Measurements from ENCODE around the gene LIME1. TPM values are rescaled to one million over a fixed set of nuclear protein-coding genes. Genes with fewer than 3 reads are reported as not detected.

The LIME1 gene
- total and polyA plus RNA-seq, 4 experiments from 2014 or later, result 162 to 324 (median 233) TPM

DNA sequence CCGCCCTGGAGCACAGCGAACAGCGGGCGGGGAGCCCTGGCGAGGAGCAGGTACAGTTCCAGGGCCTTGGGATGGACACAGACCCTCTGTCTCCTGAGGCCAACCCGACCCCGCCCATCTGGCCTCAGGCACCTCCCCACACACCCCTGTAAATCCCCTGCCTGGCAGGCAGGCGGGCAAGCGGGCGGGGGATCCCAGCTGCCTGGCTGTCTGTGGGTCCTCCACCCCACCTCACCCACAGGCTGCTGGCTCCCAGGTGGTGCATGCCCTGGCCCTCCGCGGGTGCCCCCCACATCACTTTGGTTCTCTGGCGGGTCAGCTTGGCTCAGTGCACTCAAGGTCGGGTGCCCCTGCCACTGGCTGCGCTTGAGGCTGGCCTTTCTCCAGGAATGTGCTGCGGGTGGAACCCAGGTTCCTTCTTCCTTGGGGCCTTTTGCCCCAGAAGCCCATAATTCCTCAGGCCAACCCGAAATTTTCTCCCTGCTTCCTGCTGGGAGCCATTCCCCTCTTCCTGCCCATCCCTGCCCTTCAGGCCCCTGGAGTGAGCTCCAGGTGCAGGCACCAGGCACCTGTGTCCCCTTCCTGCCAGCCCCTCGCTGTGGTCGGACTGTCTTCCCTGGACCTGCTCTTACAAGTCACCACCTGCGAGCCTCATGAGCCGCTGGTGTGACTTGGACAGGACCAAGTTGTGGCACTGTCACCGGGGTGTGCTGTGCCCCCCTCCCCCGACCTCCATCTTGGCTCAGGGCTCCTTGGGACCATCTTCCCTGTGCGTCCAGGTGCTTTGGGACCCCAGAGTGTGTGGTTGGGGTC is 45.4 kb upstream of the LIME1 start:
- Mint-ChIP-seq H3K4me1 (peaks cover 2 to 10% (median 2%) of the 10 kb centered on the region in 4 donors), H3K4me3 (no peak overlapping the region), H3K27me3 (no peaks in the 10 kb centered on the region), H3K36me3 (peaks cover 0 to 2% of the 10 kb centered on the region in 2 donors), H3K27ac (no peak overlapping the region), H3K9me3 (peaks cover 0 to 3% (median 0%) of the 10 kb centered on the region in 8 donors)
- no peaks in the 10 kb centered on the region for H3K36me3 ChIP-seq (ENCODE audit: insufficient read depth, low read length)
- peaks cover 18% of the 10 kb centered on the region for H3K4me1 ChIP-seq (ENCODE audit: insufficient read depth, low read length)
- intact Hi-C loops (cut with micrococcal nuclease), result no loop called here
- H3K4me3 ChIP-seq (ENCODE audit: low read length in 2 of 2), result no peak overlapping the region
- ChIA-PET POLR2A (ENCODE audit: partially characterized antibody) (interaction anchor here (1.4 to 1.9 kb wide), 2 partner anchors 33 to 45 kb away, joined by 4 to 8 read pairs; partner anchors contain the start of genes LIME1 and RTEL1), CTCF (ENCODE audit: partially characterized antibody) (no interaction called here)
- H3K27me3 ChIP-seq (ENCODE audit: insufficient read depth, low read length), result no peaks in the 10 kb centered on the region
- no peaks in the 10 kb centered on the region for H3K9me3 ChIP-seq (ENCODE audit: control insufficient read depth in 1 of 2, low read length in 2 of 2)
- DNase-seq, result no peak
- H3K27ac ChIP-seq (ENCODE audit: low read depth, low read length), result no peak overlapping the region

DNA sequence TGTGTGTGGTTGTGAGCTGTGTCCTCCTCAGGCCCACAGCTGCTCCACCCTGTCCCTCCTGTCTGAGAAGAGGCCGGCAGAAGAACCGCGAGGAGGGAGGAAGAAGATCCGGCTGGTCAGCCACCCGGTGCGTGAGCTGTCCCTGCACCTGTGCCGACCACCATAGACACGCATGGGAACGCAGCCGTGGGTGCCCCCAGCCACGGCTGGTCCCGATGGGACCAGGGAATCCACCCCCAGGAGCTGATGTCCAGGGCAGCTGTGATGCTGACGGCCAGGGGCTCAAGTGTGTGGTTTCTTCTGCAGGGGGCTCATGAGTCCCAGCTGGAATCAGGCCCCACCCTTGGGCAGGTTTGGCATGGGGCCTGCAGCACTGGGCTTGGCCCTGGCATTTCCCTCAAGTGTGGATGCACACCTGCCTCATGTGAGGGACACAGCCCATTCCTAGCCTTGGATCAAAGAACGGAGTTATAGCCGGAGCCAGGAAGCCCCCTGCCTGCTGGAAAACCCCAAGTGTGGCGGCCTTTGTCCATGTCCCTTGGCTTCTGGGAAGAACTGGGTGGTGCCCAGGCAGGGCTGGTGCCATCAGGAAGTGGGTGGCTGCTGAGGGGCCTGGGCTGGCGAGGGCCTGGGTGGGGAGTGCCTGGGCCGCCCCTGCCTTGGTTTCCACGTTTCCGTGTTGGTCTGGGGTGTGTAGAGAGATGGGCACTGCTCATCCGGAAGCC is 44.6 kb upstream of the LIME1 start:
- H3K36me3 Mint-ChIP-seq, result peaks cover 0 to 2% of the 10 kb centered on the region in 2 donors
- peaks cover 3 to 10% (median 5%) of the 10 kb centered on the region in 4 donors for H3K4me1 Mint-ChIP-seq
- no peaks in the 10 kb centered on the region for H3K27me3 Mint-ChIP-seq
- H3K4me3 Mint-ChIP-seq, result no peak overlapping the region
- peak overlapping the region in 1 of 7 donors; percentile 64 for H3K27ac Mint-ChIP-seq
- peaks cover 0 to 3% (median 0%) of the 10 kb centered on the region in 8 donors for H3K9me3 Mint-ChIP-seq
- Histone ChIP-seq H3K27ac (ENCODE audit: low read depth, low read length) (no peak overlapping the region), H3K36me3 (ENCODE audit: insufficient read depth, low read length) (no peaks in the 10 kb centered on the region), H3K4me1 (ENCODE audit: insufficient read depth, low read length) (peaks cover 21% of the 10 kb centered on the region), H3K9me3 (ENCODE audit: control insufficient read depth in 1 of 2, low read length in 2 of 2) (no peaks in the 10 kb centered on the region), H3K4me3 (ENCODE audit: low read length in 2 of 2) (no peak overlapping the region), H3K27me3 (ENCODE audit: insufficient read depth, low read length) (no peaks in the 10 kb centered on the region)
- intact Hi-C loops (cut with micrococcal nuclease), result no loop called here
- ChIA-PET POLR2A (ENCODE audit: partially characterized antibody) (interaction anchor here (1.4 to 1.9 kb wide), 2 partner anchors 34 to 44 kb away, joined by 4 to 8 read pairs; partner anchors contain the start of genes LIME1 and RTEL1), CTCF (ENCODE audit: partially characterized antibody) (no interaction called here)
- no peak for DNase-seq

DNA sequence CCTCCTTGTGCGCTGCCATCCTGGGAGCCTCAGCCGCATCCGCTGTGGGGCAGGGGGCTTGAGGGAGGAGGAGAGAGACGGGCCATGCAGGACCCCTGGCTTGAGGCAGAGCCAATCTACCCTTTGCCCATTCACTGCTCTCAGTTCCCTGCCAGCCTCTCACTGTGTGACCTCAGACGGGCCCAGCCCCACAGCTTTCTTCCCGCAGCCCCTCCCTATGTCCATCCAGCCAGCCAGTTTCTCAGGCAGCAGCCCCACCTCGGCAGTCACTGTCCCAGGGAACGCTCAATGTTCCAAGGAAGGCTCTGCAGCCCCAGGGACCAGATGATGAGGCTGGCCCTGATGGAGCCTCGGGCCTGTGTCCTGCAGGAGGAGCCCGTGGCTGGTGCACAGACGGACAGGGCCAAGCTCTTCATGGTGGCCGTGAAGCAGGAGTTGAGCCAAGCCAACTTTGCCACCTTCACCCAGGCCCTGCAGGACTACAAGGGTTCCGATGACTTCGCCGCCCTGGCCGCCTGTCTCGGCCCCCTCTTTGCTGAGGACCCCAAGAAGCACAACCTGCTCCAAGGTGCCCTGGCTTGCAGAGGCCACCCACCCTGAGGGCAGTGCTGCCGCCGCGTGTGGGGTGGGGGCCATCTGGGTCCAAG is 43.9 kb upstream of the LIME1 start:
- DNase-seq, result no peak
- CTCF ChIA-PET (ENCODE audit: partially characterized antibody), result no interaction called here
- H3K4me1 Mint-ChIP-seq, result peaks cover 6 to 12% (median 8%) of the 10 kb centered on the region in 4 donors

DNA sequence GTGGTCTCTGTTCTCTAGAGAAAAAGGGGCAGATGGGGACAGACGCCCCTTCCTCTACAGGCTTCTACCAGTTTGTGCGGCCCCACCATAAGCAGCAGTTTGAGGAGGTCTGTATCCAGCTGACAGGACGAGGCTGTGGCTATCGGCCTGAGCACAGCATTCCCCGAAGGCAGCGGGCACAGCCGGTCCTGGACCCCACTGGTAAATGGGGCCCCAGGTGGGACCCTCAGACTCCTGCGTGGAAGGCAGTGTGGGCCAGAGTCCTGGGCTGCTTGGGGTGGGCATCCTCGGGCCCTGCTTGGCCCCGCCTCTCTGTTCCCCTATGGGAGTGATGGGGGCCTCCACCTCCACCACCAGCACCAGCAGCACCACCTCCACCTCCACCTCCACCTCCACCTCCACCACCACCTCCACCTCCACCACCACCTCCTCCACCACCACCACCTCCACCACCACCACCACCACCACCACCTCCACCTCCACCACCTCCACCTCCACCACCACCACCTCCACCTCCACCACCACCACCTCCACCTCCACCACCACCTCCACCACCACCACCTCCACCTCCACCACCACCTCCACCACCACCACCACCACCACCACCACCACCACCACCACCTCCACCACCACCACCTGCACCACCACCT is 43.3 kb upstream of the LIME1 start:
- ChIA-PET POLR2A (ENCODE audit: partially characterized antibody) (interaction anchor here (1.5 kb wide), 1 partner anchor 42 kb away, joined by 3 read pairs; no protein-coding TSS in a partner anchor), CTCF (ENCODE audit: partially characterized antibody) (no interaction called here)
- H3K27me3 Mint-ChIP-seq, result no peaks in the 10 kb centered on the region
- H3K27ac Mint-ChIP-seq, result peak overlapping the region in 1 of 7 donors; percentile 78
- peaks cover 0 to 2% of the 10 kb centered on the region in 2 donors for H3K36me3 Mint-ChIP-seq
- H3K9me3 Mint-ChIP-seq, result peaks cover 0 to 3% (median 0%) of the 10 kb centered on the region in 8 donors
- H3K4me1 Mint-ChIP-seq, result peaks cover 6 to 16% (median 9%) of the 10 kb centered on the region in 4 donors
- Histone ChIP-seq H3K27ac (ENCODE audit: low read depth, low read length) (no peak overlapping the region), H3K36me3 (ENCODE audit: insufficient read depth, low read length) (no peaks in the 10 kb centered on the region), H3K27me3 (ENCODE audit: insufficient read depth, low read length) (no peaks in the 10 kb centered on the region), H3K4me1 (ENCODE audit: insufficient read depth, low read length) (peaks cover 22% of the 10 kb centered on the region), H3K9me3 (ENCODE audit: control insufficient read depth in 1 of 2, low read length in 2 of 2) (no peaks in the 10 kb centered on the region), H3K4me3 (ENCODE audit: low read length in 2 of 2) (no peak overlapping the region)
- no peak overlapping the region for H3K4me3 Mint-ChIP-seq
- intact Hi-C loops (cut with micrococcal nuclease), result no loop called here
- no peak for DNase-seq

More for the DNA sequence above, 43.9 kb upstream of the LIME1 start:
- intact Hi-C loops (cut with micrococcal nuclease), result no loop called here
- no peaks in the 10 kb centered on the region for H3K36me3 ChIP-seq (ENCODE audit: insufficient read depth, low read length)
- peaks cover 0 to 3% (median 0%) of the 10 kb centered on the region in 8 donors for H3K9me3 Mint-ChIP-seq
- H3K4me3 Mint-ChIP-seq, result no peak overlapping the region
- peaks cover 0 to 2% of the 10 kb centered on the region in 2 donors for H3K36me3 Mint-ChIP-seq
- no peaks in the 10 kb centered on the region for H3K9me3 ChIP-seq (ENCODE audit: control insufficient read depth in 1 of 2, low read length in 2 of 2)
- POLR2A ChIA-PET (ENCODE audit: partially characterized antibody), result interaction anchor here (1.4 to 1.9 kb wide), 2 partner anchors 34 to 44 kb away, joined by 4 to 8 read pairs; partner anchors contain the start of genes LIME1 and RTEL1
- no peaks in the 10 kb centered on the region for H3K27me3 ChIP-seq (ENCODE audit: insufficient read depth, low read length)
- H3K27me3 Mint-ChIP-seq, result no peaks in the 10 kb centered on the region
- H3K27ac Mint-ChIP-seq, result peak overlapping the region in 3 of 7 donors; percentile 29 to 64 (median 42)
- H3K4me3 ChIP-seq (ENCODE audit: low read length in 2 of 2), result no peak overlapping the region
- no peak overlapping the region for H3K27ac ChIP-seq (ENCODE audit: low read depth, low read length)
- H3K4me1 ChIP-seq (ENCODE audit: insufficient read depth, low read length), result peaks cover 21% of the 10 kb centered on the region

DNA sequence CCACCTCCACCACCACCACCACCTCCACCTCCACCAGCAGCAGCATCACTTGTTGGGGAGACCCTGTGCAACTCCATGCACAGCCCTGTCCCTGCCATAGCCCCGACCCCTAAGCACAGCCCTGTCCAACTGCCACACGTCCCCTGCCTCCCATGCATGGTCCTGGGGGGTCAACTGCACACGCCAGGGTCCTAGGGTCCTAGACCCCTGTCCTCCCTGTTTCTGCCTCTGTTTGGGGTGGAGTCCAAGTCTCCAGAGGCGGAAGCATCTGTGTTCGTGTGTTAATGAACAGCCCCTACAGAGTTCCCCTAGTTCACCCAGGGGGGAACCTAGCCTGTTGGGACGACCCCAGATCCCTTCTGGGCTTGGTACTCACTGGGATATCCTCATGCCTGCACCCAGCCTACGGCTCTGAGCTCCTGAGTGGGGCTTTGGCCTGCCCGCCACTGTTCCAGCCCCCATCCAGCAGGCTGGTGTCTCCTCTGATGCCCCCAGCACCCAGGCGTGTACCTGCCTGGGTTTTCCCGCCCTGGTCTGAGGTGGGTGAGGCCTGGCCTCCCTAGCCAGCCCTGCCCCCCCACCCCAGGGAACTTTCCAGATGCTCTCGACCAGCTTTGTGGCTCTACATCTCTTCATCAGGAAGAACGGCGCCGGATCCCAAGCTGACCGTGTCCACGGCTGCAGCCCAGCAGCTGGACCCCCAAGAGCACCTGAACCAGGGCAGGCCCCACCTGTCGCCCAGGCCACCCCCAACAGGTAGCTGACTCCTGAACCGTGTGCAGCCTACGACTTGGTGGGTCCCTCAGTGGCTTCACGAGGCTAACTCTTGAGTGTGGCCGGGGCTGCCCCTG is 42.5 kb upstream of the LIME1 start:
- intact Hi-C loops (cut with micrococcal nuclease), result no loop called here
- H3K27me3 Mint-ChIP-seq, result no peaks in the 10 kb centered on the region
- Histone ChIP-seq H3K4me3 (ENCODE audit: low read length in 2 of 2) (no peak overlapping the region), H3K9me3 (ENCODE audit: control insufficient read depth in 1 of 2, low read length in 2 of 2) (no peaks in the 10 kb centered on the region), H3K36me3 (ENCODE audit: insufficient read depth, low read length) (no peaks in the 10 kb centered on the region), H3K27me3 (ENCODE audit: insufficient read depth, low read length) (no peaks in the 10 kb centered on the region), H3K27ac (ENCODE audit: low read depth, low read length) (no peak overlapping the region), H3K4me1 (ENCODE audit: insufficient read depth, low read length) (peaks cover 27% of the 10 kb centered on the region)
- H3K9me3 Mint-ChIP-seq, result peaks cover 0 to 3% (median 0%) of the 10 kb centered on the region in 8 donors
- H3K4me1 Mint-ChIP-seq, result peaks cover 6 to 16% (median 9%) of the 10 kb centered on the region in 4 donors
- ChIA-PET CTCF (ENCODE audit: partially characterized antibody) (no interaction called here), POLR2A (ENCODE audit: partially characterized antibody) (interaction anchor here (1.5 kb wide), 1 partner anchor 42 kb away, joined by 3 read pairs; no protein-coding TSS in a partner anchor)
- peaks cover 0 to 2% of the 10 kb centered on the region in 2 donors for H3K36me3 Mint-ChIP-seq
- no peak for DNase-seq
- peak overlapping the region in 2 of 8 donors; percentile 13 to 49 for H3K4me3 Mint-ChIP-seq
- peak overlapping the region in 4 of 7 donors; percentile 23 to 78 (median 56) for H3K27ac Mint-ChIP-seq

Measured in CD4-positive, alpha-beta memory T cell (primary cell).